CD14-positive monocyte (primary cell): ENCODE data around the gene KIF21B. TPM values are rescaled to one million over a fixed set of nuclear protein-coding genes. Genes with fewer than 3 reads are reported as not detected.

Source experiments
- DNase-seq, 3 donors: peaks; one replicate each; pipeline ENCODE4 v3.0.0-alpha.2; 2011 to 2022
- H2AFZ ChIP-seq: 2 replicates; pipeline ENCODE4 v1.6.0; 2012; ENCODE audit warnings: mild to moderate bottlenecking, low read depth, low read length, inconsistent platforms; ENCODE audit not compliant: insufficient read depth, poor library complexity, severe bottlenecking
- H3K27ac ChIP-seq, 2 donors: 1 replicate in 1 of 2; 2 replicates in 1 of 2; pipeline ENCODE4 v1.5.1; 2012 to 2013; ENCODE audit warnings: low read length in 2 of 2, control low read depth in 1 of 2, inconsistent platforms in 1 of 2, low read depth in 1 of 2, mild to moderate bottlenecking in 1 of 2
- H3K27me3 ChIP-seq, 2 donors: one replicate each; pipeline versions ENCODE4 v1.6.0 to v1.6.1; 2011 to 2013; ENCODE audit warnings: low read length in 2 of 2; ENCODE audit not compliant: control insufficient read depth in 2 of 2, insufficient read depth in 2 of 2
- H3K36me3 ChIP-seq, 2 donors: replicated peaks in 1 of 2; 1 replicate in 1 of 2; 2 replicates in 1 of 2; pipeline versions ENCODE4 v1.5.1 to v1.6.1; 2012 to 2013; ENCODE audit warnings: low read length in 2 of 2, control low read depth in 1 of 2, inconsistent platforms in 1 of 2, mild to moderate bottlenecking in 1 of 2; ENCODE audit not compliant: insufficient read depth in 2 of 2, control insufficient read depth in 1 of 2
- H3K4me1 ChIP-seq, 2 donors: 1 replicate in 1 of 2; 2 replicates in 1 of 2; pipeline versions ENCODE4 v1.5.1 to v1.6.1; 2012 to 2013; ENCODE audit warnings: low read length in 2 of 2, control low read depth in 1 of 2, inconsistent platforms in 1 of 2, mild to moderate bottlenecking in 1 of 2, moderate library complexity in 1 of 2; ENCODE audit not compliant: insufficient read depth in 2 of 2, control insufficient read depth in 1 of 2
- H3K4me2 ChIP-seq: replicated peaks from 2 replicates; pipeline ENCODE3; 2012; ENCODE audit warnings: low read length, moderate library complexity, mild to moderate bottlenecking; ENCODE audit not compliant: poor library complexity, severe bottlenecking; ENCODE audit errors: extremely low read depth
- H3K4me3 ChIP-seq, 3 experiments: fragments of 200-600 bp in 1 of 3; sonication (generic) in 1 of 3; replicated peaks in 1 of 3; 1 replicate in 2 of 3; 2 replicates in 1 of 3; pipeline ENCODE4 v1.5.1; 2011 to 2013; ENCODE audit warnings: low read length in 3 of 3, mild to moderate bottlenecking in 3 of 3, control low read depth in 2 of 3, low read depth in 2 of 3, inconsistent platforms in 1 of 3, moderate library complexity in 1 of 3
- H3K79me2 ChIP-seq: 2 replicates; pipeline ENCODE4 v1.6.0; 2012; ENCODE audit warnings: mild to moderate bottlenecking, control low read depth, inconsistent platforms, low read length, moderate library complexity; ENCODE audit not compliant: insufficient read depth
- H3K9ac ChIP-seq: 2 replicates; pipeline ENCODE4 v1.6.0; 2017; ENCODE audit warnings: low read length, mild to moderate bottlenecking; ENCODE audit not compliant: insufficient read depth, poor library complexity, severe bottlenecking
- H3K9me3 ChIP-seq, 2 donors: replicated peaks in 1 of 2; 1 replicate in 1 of 2; 2 replicates in 1 of 2; pipeline versions ENCODE4 v1.5.1 to v1.6.1; 2012 to 2013; ENCODE audit warnings: low read length in 2 of 2, control low read depth in 1 of 2; ENCODE audit not compliant: control insufficient read depth in 1 of 2, insufficient read depth in 1 of 2
- H4K20me1 ChIP-seq: 2 replicates; pipeline ENCODE4 v1.6.0; 2012; ENCODE audit warnings: mild to moderate bottlenecking, low read length, control low read depth, moderate library complexity; ENCODE audit not compliant: insufficient read depth
- H3K27ac Mint-ChIP-seq, 7 donors: one replicate each; pipeline ENCODE4 v1.8.0; 2020; ENCODE audit warnings: mild to moderate bottlenecking in 7 of 7, mixed read lengths in 7 of 7, moderate library complexity in 6 of 7, inconsistent platforms in 2 of 7
- H3K27me3 Mint-ChIP-seq, 3 donors: one replicate each; pipeline ENCODE4 v1.8.0; 2021 to 2022; ENCODE audit warnings: low read depth in 3 of 3, mild to moderate bottlenecking in 3 of 3, mixed read lengths in 3 of 3, moderate library complexity in 3 of 3, inconsistent platforms in 1 of 3
- H3K36me3 Mint-ChIP-seq, 2 donors: one replicate each; pipeline ENCODE4 v1.8.0; 2020; ENCODE audit warnings: mixed read lengths in 2 of 2, inconsistent platforms in 1 of 2, mild to moderate bottlenecking in 1 of 2
- H3K4me1 Mint-ChIP-seq: one replicate; pipeline ENCODE4 v1.8.0; 2020; ENCODE audit warnings: mild to moderate bottlenecking, mixed read lengths
- H3K4me3 Mint-ChIP-seq, 2 donors: one replicate each; pipeline ENCODE4 v1.8.0; 2020; ENCODE audit warnings: mild to moderate bottlenecking in 2 of 2, mixed read lengths in 2 of 2, moderate library complexity in 1 of 2
- H3K9me3 Mint-ChIP-seq, 7 donors: one replicate each; pipeline ENCODE4 v1.8.0; 2020 to 2022; ENCODE audit warnings: mixed read lengths in 7 of 7, mild to moderate bottlenecking in 6 of 7, moderate library complexity in 6 of 7, inconsistent platforms in 2 of 7
- WGBS: methylation state at CpG from one replicate; pipeline ENCODE4 v1.1.5; 2013; ENCODE audit warnings: missing lambda C conversion rate; ENCODE audit not compliant: insufficient coverage; 5-methylcytosine and 5-hydroxymethylcytosine counted together
- intact Hi-C, 2 donors: fragments of 100-400 bp; cut with micrococcal nuclease; formaldehyde crosslinking; loops; one replicate each; pipeline versions ENCODE4 v1.15.0 to v1.15.1; 2023
- polyA plus RNA-seq, 3 donors: library from polyadenylated mRNA; depleted of rRNA in 1 of 3; unstranded in 2 of 3; stranded (reverse) in 1 of 3; fragments of 300-500 nt in 2 of 3; fragments of >200 nt in 1 of 3; fragmentation: Illumina TruSeq in 2 of 3; gene quantifications; 1 replicate in 2 of 3; 2 replicates in 1 of 3; pipeline ENCODE4 v1.2.3, GENCODE V29; 2012 to 2021
- TF ChIP-seq, protein P1 (sequence below): fragments of 200-600 bp; IDR thresholded peaks from one replicate; pipeline ENCODE4 v1.8.0; 2022; ENCODE audit warnings: antibody characterized with exemption, mild to moderate bottlenecking

Gene KIF21B
- polyA plus RNA-seq, 3 donors = 0.18 to 9.8 (median 0.30) TPM

DNA sequence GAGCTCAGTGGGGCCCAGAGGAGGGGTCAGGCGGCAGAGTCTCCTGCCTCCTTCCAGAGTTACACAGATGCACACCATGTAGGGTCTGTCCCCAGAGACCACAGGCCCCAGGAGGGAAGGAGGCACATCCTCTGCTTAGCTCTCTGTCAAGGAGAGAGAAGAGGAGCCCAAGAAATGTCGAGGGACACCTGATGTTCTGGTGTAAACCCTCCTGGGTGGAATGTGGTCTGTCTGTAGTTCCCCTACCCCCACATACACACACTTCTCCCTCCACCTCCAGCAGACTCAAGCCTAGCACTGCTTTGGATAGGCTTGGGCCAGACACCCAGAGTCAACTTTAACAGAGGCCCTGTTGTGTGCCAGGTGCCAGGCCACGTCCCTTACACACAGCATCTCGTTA lies 34.2 kb downstream of the KIF21B start:
- Histone ChIP-seq H2AFZ (no peak overlapping the region), H4K20me1 (no peaks in the 10 kb centered on the region), H3K79me2 (no peaks in the 10 kb centered on the region), H3K9ac (no peak overlapping the region), H3K9me3 (no peaks in the 10 kb centered on the region), H3K27me3 (no peaks in the 10 kb centered on the region), H3K27ac (no peak overlapping the region), H3K4me1 (no peaks in the 10 kb centered on the region), H3K36me3 (peaks cover 78 to 97% of the 10 kb centered on the region in 2 donors), H3K4me3 (no peak overlapping the region), H3K4me2 (no peak overlapping the region)
- DNase-seq = no peak
- intact Hi-C loops = no loop called here
- Mint-ChIP-seq H3K9me3 (no peaks in the 10 kb centered on the region), H3K27me3 (peaks cover 0 to 3% (median 0%) of the 10 kb centered on the region in 3 donors), H3K27ac (peak overlapping the region in 1 of 7 donors; percentile 51), H3K4me1 (peaks cover 6% of the 10 kb centered on the region), H3K4me3 (no peak overlapping the region), H3K36me3 (peaks cover 81 to 96% of the 10 kb centered on the region in 2 donors)
- WGBS = 87% methylated on average over 2 of the region's 4 CpGs
- TF ChIP-seq, protein P1, sequence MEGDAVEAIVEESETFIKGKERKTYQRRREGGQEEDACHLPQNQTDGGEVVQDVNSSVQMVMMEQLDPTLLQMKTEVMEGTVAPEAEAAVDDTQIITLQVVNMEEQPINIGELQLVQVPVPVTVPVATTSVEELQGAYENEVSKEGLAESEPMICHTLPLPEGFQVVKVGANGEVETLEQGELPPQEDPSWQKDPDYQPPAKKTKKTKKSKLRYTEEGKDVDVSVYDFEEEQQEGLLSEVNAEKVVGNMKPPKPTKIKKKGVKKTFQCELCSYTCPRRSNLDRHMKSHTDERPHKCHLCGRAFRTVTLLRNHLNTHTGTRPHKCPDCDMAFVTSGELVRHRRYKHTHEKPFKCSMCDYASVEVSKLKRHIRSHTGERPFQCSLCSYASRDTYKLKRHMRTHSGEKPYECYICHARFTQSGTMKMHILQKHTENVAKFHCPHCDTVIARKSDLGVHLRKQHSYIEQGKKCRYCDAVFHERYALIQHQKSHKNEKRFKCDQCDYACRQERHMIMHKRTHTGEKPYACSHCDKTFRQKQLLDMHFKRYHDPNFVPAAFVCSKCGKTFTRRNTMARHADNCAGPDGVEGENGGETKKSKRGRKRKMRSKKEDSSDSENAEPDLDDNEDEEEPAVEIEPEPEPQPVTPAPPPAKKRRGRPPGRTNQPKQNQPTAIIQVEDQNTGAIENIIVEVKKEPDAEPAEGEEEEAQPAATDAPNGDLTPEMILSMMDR = no peak

DNA sequence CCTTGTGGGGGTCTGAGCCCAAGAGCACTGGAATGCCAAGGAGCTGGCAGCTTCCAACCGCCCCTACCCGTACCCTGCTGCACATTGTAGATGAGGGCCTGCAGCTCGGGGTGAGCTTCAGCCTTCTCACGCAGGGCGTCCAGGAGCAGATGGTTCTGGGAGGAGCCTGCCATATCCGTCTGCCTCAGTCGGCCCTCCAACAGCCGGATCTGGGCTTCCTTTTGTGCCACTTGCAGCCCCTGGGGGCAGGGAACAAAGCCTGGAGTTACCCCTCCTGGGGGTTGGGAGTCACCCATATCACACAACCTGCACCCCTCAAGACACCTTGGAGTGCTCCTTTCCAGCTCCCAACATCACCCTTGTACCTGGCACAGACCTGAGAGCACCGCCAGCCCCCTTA lies 34.8 kb downstream of the KIF21B start:
- Mint-ChIP-seq H3K9me3 (no peaks in the 10 kb centered on the region), H3K27ac (peak overlapping the region in 1 of 7 donors; percentile 49), H3K4me3 (no peak overlapping the region), H3K27me3 (peaks cover 0 to 3% (median 0%) of the 10 kb centered on the region in 3 donors), H3K36me3 (peaks cover 79 to 96% of the 10 kb centered on the region in 2 donors), H3K4me1 (peaks cover 6% of the 10 kb centered on the region)
- Histone ChIP-seq H3K4me3 (no peak overlapping the region), H3K9me3 (no peaks in the 10 kb centered on the region), H4K20me1 (no peaks in the 10 kb centered on the region), H3K4me2 (no peak overlapping the region), H3K4me1 (no peaks in the 10 kb centered on the region), H2AFZ (no peak overlapping the region), H3K27ac (no peak overlapping the region), H3K27me3 (no peaks in the 10 kb centered on the region), H3K9ac (no peak overlapping the region), H3K36me3 (peaks cover 79 to 97% of the 10 kb centered on the region in 2 donors), H3K79me2 (no peaks in the 10 kb centered on the region)
- TF ChIP-seq, protein P1 = no peak
- intact Hi-C loops = no loop called here
- no peak for DNase-seq
- 97% methylated on average over 8 of the region's 9 CpGs for WGBS
